HEK293 (cell line): ENCODE results near the gene NELL2.

Experiments used
- ATF2 ChIP-seq: fragments of 450-650 bp; formaldehyde crosslinking; IDR thresholded peaks from 2 replicates; pipeline ENCODE4 v1.5.1; 2016; ENCODE audit warnings: missing biosample characterization, missing genetic modification characterization, low read depth
- CTCF ChIP-seq: fragments of 450-650 bp; formaldehyde crosslinking; IDR thresholded peaks from 2 replicates; pipeline ENCODE4 v1.5.1; 2016; ENCODE audit warnings: missing biosample characterization, missing genetic modification characterization
- PATZ1 ChIP-seq: fragments of 450-650 bp; formaldehyde crosslinking; IDR thresholded peaks from 2 replicates; pipeline ENCODE4 v1.5.1; 2016; ENCODE audit warnings: missing biosample characterization, missing genetic modification characterization
- TCF7L2 ChIP-seq: IDR thresholded peaks from 2 replicates; pipeline ENCODE4 v1.6.1; 2011; ENCODE audit warnings: low read depth, mild to moderate bottlenecking, inconsistent platforms, low read length, moderate library complexity, borderline replicate concordance
- TRIM28 ChIP-seq: IDR thresholded peaks from 2 replicates; pipeline ENCODE4 v1.6.1; 2011; ENCODE audit warnings: low read length, control low read depth, borderline replicate concordance
- ZBTB21 ChIP-seq: fragments of 450-650 bp; formaldehyde crosslinking; IDR thresholded peaks from 2 replicates; pipeline ENCODE4 v1.5.1; 2017; ENCODE audit warnings: missing biosample characterization, missing genetic modification characterization
- ZEB2 ChIP-seq: fragments of 450-650 bp; formaldehyde crosslinking; IDR thresholded peaks from 2 replicates; pipeline ENCODE4 v1.5.1; 2016; ENCODE audit warnings: missing biosample characterization, missing genetic modification characterization
- ZNF146 ChIP-seq: fragments of 450-650 bp; formaldehyde crosslinking; IDR thresholded peaks from 2 replicates; pipeline ENCODE4 v1.5.1; 2016; ENCODE audit warnings: missing biosample characterization, missing genetic modification characterization
- ZNF221 ChIP-seq: fragments of 450-650 bp; formaldehyde crosslinking; IDR thresholded peaks from 2 replicates; pipeline ENCODE4 v1.5.1; 2017; ENCODE audit warnings: missing biosample characterization, missing genetic modification characterization, borderline replicate concordance
- ZNF416 ChIP-seq: fragments of 450-650 bp; formaldehyde crosslinking; IDR thresholded peaks from 2 replicates; pipeline ENCODE4 v1.5.1; 2016; ENCODE audit warnings: missing biosample characterization, missing genetic modification characterization
- ZNF629 ChIP-seq: fragments of 450-650 bp; formaldehyde crosslinking; IDR thresholded peaks from 2 replicates; pipeline ENCODE4 v1.5.1; 2017; ENCODE audit warnings: missing biosample characterization, missing genetic modification characterization
- ZNF707 ChIP-seq: fragments of 450-650 bp; formaldehyde crosslinking; IDR thresholded peaks from 2 replicates; pipeline ENCODE4 v1.5.1; 2016; ENCODE audit warnings: missing biosample characterization, missing genetic modification characterization
- ZNF776 ChIP-seq: fragments of 450-650 bp; formaldehyde crosslinking; IDR thresholded peaks from 2 replicates; pipeline ENCODE4 v1.5.0; 2017; ENCODE audit warnings: missing biosample characterization, missing genetic modification characterization, borderline replicate concordance
- ZNF785 ChIP-seq: fragments of 450-650 bp; formaldehyde crosslinking; IDR thresholded peaks from 2 replicates; pipeline ENCODE4 v1.5.1; 2016; ENCODE audit warnings: missing biosample characterization, missing genetic modification characterization

DNA sequence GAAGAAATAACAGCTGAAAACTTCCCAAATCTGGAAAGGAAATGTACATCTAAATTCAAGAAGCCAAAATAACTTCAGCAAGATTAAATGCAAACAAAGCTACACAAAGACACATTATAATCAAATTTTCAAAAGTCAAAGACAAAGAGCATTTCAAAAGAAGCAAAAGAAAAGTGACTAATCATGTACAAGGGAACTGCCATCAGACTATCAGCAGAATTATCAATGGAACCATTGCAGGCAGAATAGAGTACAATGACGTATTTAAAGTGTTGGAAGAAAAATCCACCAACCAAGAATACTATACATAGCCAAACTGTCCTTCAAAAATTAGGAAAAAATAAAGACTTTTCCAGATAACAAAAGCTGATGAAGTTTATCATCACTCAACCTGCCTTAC, 147.5 kb downstream of the NELL2 start:
- no peak for TF ChIP-seq PATZ1 (tag by site-specific recombination)
- TF ChIP-seq ZNF146 (tag by site-specific recombination) = no peak
- TF ChIP-seq CTCF (tag by site-specific recombination) = no peak
- no peak for TF ChIP-seq ATF2 (tag by site-specific recombination)
- TF ChIP-seq ZNF416 (tag by site-specific recombination) = no peak
- no peak for TF ChIP-seq ZEB2
- TF ChIP-seq TCF7L2 = no peak
- TF ChIP-seq ZNF785 (tag by site-specific recombination) = no peak
- TF ChIP-seq TRIM28 = peak; percentile 63; the same call in 1 of the 2 replicates
- TF ChIP-seq ZNF707 = no peak
- TF ChIP-seq ZBTB21 = no peak
- no peak for TF ChIP-seq ZNF221
- TF ChIP-seq ZNF776 (tag by site-specific recombination) = no peak
- no peak for TF ChIP-seq ZNF629 (tag by site-specific recombination)
